GM11168 (cell line): ENCODE data around the gene ATG101.

ENCODE experiments used
- in situ Hi-C: fragments of 300-500 bp; cut with MboI; formaldehyde crosslinking; loops from one replicate; pipeline ENCODE4 v1.12.0; 2022; ENCODE audit warnings: low sequenced_read_pairs; ENCODE audit not compliant: unreplicated experiment

ATG101 gene

GRCh38 chr12:52041035-52041434 is 28.7 kb upstream of the ATG101 start:
- in situ Hi-C loops, result no loop called here

- in situ Hi-C loops, result no loop called here
These were observed 28.1 kb upstream of the ATG101 start for GRCh38 chr12:52041695-52042123.

GRCh38 chr12:52042706-52043385 is 26.9 kb upstream of the ATG101 start:
- in situ Hi-C loops, result no loop called here

GRCh38 chr12:52043386-52044212 is 26.2 kb upstream of the ATG101 start:
- in situ Hi-C loops, result no loop called here

GRCh38 chr12:52044292-52044983 is 25.3 kb upstream of the ATG101 start:
- in situ Hi-C loops, result no loop called here

- in situ Hi-C loops, result no loop called here
These were observed 24.0 kb upstream of the ATG101 start for GRCh38 chr12:52045794-52046199.

- in situ Hi-C loops, result no loop called here
These were observed 22.9 kb upstream of the ATG101 start for GRCh38 chr12:52046859-52047258.

- in situ Hi-C loops, result no loop called here
These were observed 20.5 kb upstream of the ATG101 start for GRCh38 chr12:52049286-52049685.

- in situ Hi-C loops, result no loop called here
These were observed 20.1 kb upstream of the ATG101 start for GRCh38 chr12:52049688-52050087.

GRCh38 chr12:52050116-52050757 is 19.5 kb upstream of the ATG101 start:
- in situ Hi-C loops, result no loop called here

GRCh38 chr12:52050758-52051541 is 18.8 kb upstream of the ATG101 start, which contains the start of gene NR4A1:
Gene NR4A1 (plus strand): TSS chr12:52051442. CDS start chr12:52054329, 2,887 bp downstream.
- in situ Hi-C loops, result no loop called here

GRCh38 chr12:52052468-52053186 is 17.2 kb upstream of the ATG101 start:
- in situ Hi-C loops, result no loop called here

- in situ Hi-C loops, result no loop called here
These were observed 16.1 kb upstream of the ATG101 start for GRCh38 chr12:52053536-52054209.

GRCh38 chr12:52054231-52054832 is 15.4 kb upstream of the ATG101 start:
- in situ Hi-C loops, result no loop called here

GRCh38 chr12:52054833-52055730 is 14.7 kb upstream of the ATG101 start:
- in situ Hi-C loops, result no loop called here

- in situ Hi-C loops, result no loop called here
These were observed 13.8 kb upstream of the ATG101 start for GRCh38 chr12:52055731-52056711.
